AG09309 (cell line): ENCODE results near the gene RERE.

ENCODE experiments used
- DNase-seq: peaks from one replicate; pipeline ENCODE4 v3.0.0-alpha.2; 2010; ENCODE audit warnings: low read depth
- H3K4me3 ChIP-seq: 2 replicates; pipeline ENCODE4 v1.5.1; 2011; ENCODE audit warnings: mild to moderate bottlenecking, low read depth, low read length, moderate library complexity; ENCODE audit not compliant: control insufficient read depth
- CTCF ChIP-seq: IDR thresholded peaks from 2 replicates; pipeline ENCODE4 v1.5.1; 2011; ENCODE audit warnings: mild to moderate bottlenecking, low read depth, low read length, inconsistent platforms; ENCODE audit not compliant: insufficient read depth, control insufficient read depth; ENCODE audit errors: missing control alignments

RERE gene

GRCh38 chr1:8351693-8352470 lies 465.6 kb downstream of the RERE start:
- H3K4me3 ChIP-seq, result no peak overlapping the region
- DNase-seq, result no peak
- TF ChIP-seq CTCF, result peak; percentile 64

GRCh38 chr1:8350914-8351684 lies 466.3 kb downstream of the RERE start:
- no peak for TF ChIP-seq CTCF
- DNase-seq, result no peak

DNA sequence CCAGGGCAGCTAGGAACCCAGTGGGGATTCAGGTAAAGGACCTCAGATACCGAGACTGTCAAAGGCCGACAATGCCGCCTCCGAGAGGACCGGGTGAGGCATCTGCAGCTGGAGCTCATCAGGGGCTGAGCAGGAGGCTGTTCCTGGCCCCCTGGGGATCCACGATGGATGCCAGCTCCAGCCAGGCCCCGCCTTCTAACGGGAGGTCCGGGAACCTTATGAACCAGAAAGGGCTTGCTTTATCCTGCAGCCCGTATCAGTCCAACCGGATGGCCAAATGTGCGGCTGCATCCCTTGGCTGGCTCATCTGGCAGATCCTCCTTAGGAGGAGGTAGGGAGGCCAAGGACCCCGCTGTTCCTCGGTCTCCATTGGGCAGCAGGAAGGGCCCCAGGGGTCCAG lies 467.5 kb downstream of the RERE start:
- no peak for DNase-seq
- TF ChIP-seq CTCF, result no peak
- H3K4me3 ChIP-seq, result no peak overlapping the region

More at GRCh38 chr1:8350914-8351684, 466.3 kb downstream of the RERE start:
- no peak overlapping the region for H3K4me3 ChIP-seq

GRCh38 chr1:8349473-8349865 lies 468.0 kb downstream of the RERE start:
- no peak for DNase-seq
- no peak for TF ChIP-seq CTCF

DNA sequence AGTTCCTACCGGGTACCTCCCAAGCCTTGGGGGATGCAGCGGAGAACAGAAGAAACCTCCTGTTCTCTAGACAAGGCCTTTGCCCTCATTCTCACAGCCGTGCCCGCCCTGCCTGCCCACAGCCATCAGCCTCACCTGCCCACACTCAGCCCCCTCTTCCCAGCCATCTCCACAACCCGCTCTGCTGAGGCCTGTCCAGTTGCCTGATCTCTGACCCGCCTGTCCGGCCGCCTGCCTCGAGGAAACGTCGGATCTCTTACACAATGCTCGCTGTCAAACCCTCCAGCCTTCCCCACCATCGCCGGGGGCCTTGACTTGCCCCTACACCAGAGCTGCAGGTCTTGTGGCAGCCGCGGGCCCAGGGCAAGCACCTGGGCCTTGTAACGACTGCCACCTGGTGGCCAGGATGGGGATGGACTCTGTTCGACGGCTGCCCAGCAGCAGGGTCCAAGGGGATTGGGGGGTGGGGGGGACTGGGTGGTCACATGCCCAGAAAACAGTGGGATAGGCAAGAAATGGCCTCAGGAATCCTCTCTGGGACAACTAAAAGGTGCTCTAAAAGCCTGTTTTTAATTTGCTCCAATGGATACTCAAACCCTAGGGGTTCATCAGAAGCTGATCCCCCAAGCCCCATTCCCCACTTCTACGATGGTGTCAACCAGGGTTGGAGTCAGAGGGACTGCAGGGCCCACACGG lies 468.5 kb downstream of the RERE start:
- no peak overlapping the region for H3K4me3 ChIP-seq
- DNase-seq, result no peak
- TF ChIP-seq CTCF, result peak; percentile 86

More at GRCh38 chr1:8349473-8349865, 468.0 kb downstream of the RERE start:
- no peak overlapping the region for H3K4me3 ChIP-seq

DNA sequence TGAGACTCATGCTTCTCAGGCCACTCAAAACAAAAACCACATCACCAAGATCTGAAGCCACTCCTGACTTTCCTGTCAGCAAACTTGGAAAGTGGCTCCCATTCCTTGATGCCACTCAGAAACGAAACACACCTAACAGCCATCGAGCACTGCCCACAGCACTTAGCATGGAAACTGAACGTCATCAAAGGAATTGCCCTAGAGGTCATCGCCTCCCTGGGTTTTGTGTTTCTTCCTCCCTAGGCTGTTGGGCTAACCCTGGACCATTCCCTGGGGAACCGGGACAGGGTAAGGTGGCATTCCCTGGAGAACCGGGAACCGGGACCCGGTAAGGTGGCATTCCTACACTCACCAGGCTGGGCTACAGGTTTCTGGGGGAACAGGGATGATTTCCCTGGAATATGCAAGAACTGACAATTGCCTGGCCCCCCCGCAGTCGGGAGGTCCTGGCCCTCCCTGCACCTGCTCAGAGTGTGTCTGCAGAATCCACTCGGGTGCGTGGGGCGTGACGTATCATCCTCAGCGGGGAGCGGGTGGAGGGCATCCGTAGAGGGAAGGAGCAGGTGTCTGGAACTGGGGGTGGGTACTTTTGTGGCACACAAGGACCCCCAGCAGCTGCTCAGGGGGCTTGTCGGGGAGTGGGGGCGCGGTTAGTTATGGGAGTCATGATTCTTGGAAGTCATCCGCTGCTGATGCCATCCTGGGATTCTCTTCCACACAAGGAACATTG lies 469.2 kb downstream of the RERE start:
- no peak for DNase-seq
- no peak overlapping the region for H3K4me3 ChIP-seq
- no peak for TF ChIP-seq CTCF
